Ascending aorta (tissue), 2 donors: ENCODE measurements around the gene CHRM1. TPM values are rescaled to one million over a fixed set of nuclear protein-coding genes. Genes with fewer than 3 reads are reported as not detected.
"Not testable (repeated sequence)": the region's sequence is repeated elsewhere in the genome, so short reads cannot be mapped to it uniquely, and the experiment has no call there.

Source experiments
- DNase-seq, 2 donors: peaks; one replicate each; pipeline ENCODE4 v3.0.0-alpha.2; 2019; ENCODE audit warnings: low spot score in 2 of 2
- H3K27ac ChIP-seq, 2 donors: fragments of 200-600 bp; sonication (generic); one replicate each; pipeline ENCODE4 v1.5.1; 2016 to 2017; ENCODE audit warnings: mild to moderate bottlenecking in 1 of 2
- H3K27me3 ChIP-seq: fragments of 200-600 bp; sonication (generic); one replicate; pipeline ENCODE4 v1.5.1; 2017
- H3K36me3 ChIP-seq, 2 donors: fragments of 200-600 bp; sonication (generic); one replicate each; pipeline ENCODE4 v1.5.1; 2016
- H3K4me1 ChIP-seq, 2 donors: fragments of 200-600 bp; sonication (generic); one replicate each; pipeline ENCODE4 v1.5.1; 2016 to 2017; ENCODE audit warnings: mild to moderate bottlenecking in 1 of 2
- H3K4me3 ChIP-seq, 2 donors: fragments of 200-600 bp; sonication (generic); one replicate each; pipeline ENCODE4 v1.5.1; 2016 to 2017; ENCODE audit warnings: mild to moderate bottlenecking in 1 of 2
- H3K9me3 ChIP-seq, 2 donors: fragments of 200-600 bp; sonication (generic); one replicate each; pipeline ENCODE4 v1.5.1; 2016
- CTCF ChIP-seq, 3 experiments: fragments of 200-600 bp in 2 of 3; fragments of 450-650 bp in 1 of 3; sonication (generic) in 2 of 3; IDR thresholded peaks; one replicate each; pipeline ENCODE4 v1.5.1; 2016 to 2019; ENCODE audit warnings: antibody characterized with exemption in 3 of 3, mild to moderate bottlenecking in 1 of 3, moderate library complexity in 1 of 3
- intact Hi-C: fragments of 100-400 bp; cut with DNase I; formaldehyde crosslinking; loops from one replicate; pipeline ENCODE4 v1.15.1; 2023
- total RNA-seq: library from RNA; depleted of rRNA; stranded (reverse); fragments of >200 nt; gene quantifications from one replicate; pipeline ENCODE4 v1.1.0, GENCODE V29; 2016

The CHRM1 gene
- total RNA-seq, 1 donor from 2014 or later: not detected

GRCh38 chr11:62860835-62861563, 60.2 kb downstream of the CHRM1 start:
- intact Hi-C loops: loop anchor here (5.0 kb wide), 1 partner anchor 89 kb away; the partner anchor contains the start of gene TAF6L
- DNase-seq: no peak
- no peak overlapping the region for H3K27ac ChIP-seq
- H3K9me3 ChIP-seq: no peaks in the 10 kb centered on the region
- TF ChIP-seq CTCF (IDR thresholded peaks at IDR 0.05): no peak
- no peaks in the 10 kb centered on the region for H3K27me3 ChIP-seq
- no peaks in the 10 kb centered on the region for H3K36me3 ChIP-seq
- no peak overlapping the region for H3K4me3 ChIP-seq
- no peaks in the 10 kb centered on the region for H3K4me1 ChIP-seq

DNA sequence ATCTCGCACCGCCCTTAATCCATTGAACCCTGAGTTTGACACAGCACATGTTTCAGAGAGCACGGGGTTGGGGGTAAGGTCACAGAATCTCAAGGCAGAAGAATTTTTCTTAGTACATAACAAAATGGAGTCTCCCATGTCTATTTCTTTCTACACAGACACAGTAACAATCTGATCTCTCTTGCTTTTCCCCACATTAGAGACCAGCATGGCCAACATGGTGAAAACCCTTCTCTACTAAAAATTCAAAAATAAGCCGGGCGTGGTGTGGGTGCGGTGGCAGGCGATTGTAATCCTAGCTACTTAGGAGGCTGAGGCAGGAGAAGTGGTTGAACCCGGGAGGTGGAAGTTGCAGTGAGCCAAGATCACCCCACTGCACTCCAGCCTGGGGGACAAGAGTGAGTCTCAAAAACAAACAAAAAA, 61.9 kb downstream of the CHRM1 start:
- intact Hi-C loops: loop anchor here (5.0 kb wide), 1 partner anchor 132 kb away; the partner anchor contains the start of genes HNRNPUL2 and TTC9C
- H3K4me3 ChIP-seq, H3K27ac ChIP-seq, H3K36me3 ChIP-seq, H3K9me3 ChIP-seq, H3K27me3 ChIP-seq, H3K4me1 ChIP-seq, DNase-seq: not testable (repeated sequence)

Other genes starting within 250 kb of the CHRM1 start
- gene UQCC3, start 249.7 kb downstream of the CHRM1 start, total RNA-seq: 3.9 TPM
- gene LBHD1, start 249.1 kb downstream of the CHRM1 start, total RNA-seq: not detected
- 60.2 TPM for gene UBXN1, start 242.3 kb downstream of the CHRM1 start, total RNA-seq
- gene LRRN4CL, start 231.8 kb downstream of the CHRM1 start, total RNA-seq: 12.1 TPM
- 55.9 TPM for gene BSCL2, start 213.9 kb downstream of the CHRM1 start, total RNA-seq
- not detected for gene GNG3, start 213.7 kb downstream of the CHRM1 start, total RNA-seq
- gene HNRNPUL2, start 193.9 kb downstream of the CHRM1 start, total RNA-seq: 14.6 TPM
- gene TTC9C, start 192.9 kb downstream of the CHRM1 start, total RNA-seq: 1.4 TPM
- gene ZBTB3, start 167.2 kb downstream of the CHRM1 start, total RNA-seq: 2.9 TPM
- 110 TPM for gene POLR2G, start 159.8 kb downstream of the CHRM1 start, total RNA-seq
- gene TAF6L, start 150.0 kb downstream of the CHRM1 start, total RNA-seq: 51.7 TPM
- 102 TPM for gene TMEM179B, start 134.0 kb downstream of the CHRM1 start, total RNA-seq
- gene TMEM223, start 129.4 kb downstream of the CHRM1 start, total RNA-seq: 92.5 TPM
- gene NXF1, start 115.9 kb downstream of the CHRM1 start, total RNA-seq: 41.8 TPM
- gene STX5, start 89.3 kb downstream of the CHRM1 start, total RNA-seq: 40.3 TPM
- gene TEX54, start 88.5 kb downstream of the CHRM1 start, total RNA-seq: not detected
- gene WDR74, start 81.8 kb downstream of the CHRM1 start, total RNA-seq: 28.7 TPM
- gene SLC3A2, start 40.5 kb downstream of the CHRM1 start, total RNA-seq: 143 TPM
- gene SLC22A6, start 63.6 kb upstream of the CHRM1 start, total RNA-seq: not detected
- gene SLC22A8, start 94.5 kb upstream of the CHRM1 start, total RNA-seq: not detected
- gene SLC22A24, start 222.9 kb upstream of the CHRM1 start, total RNA-seq: not detected